C4-2B (cell line): ENCODE measurements around the gene NPTX2.

Source experiments
- CTCF ChIP-seq: fragments of 450-650 bp; conservative IDR thresholded peaks from 2 replicates; pipeline ENCODE4 v1.5.1; 2017; ENCODE audit warnings: mild to moderate bottlenecking
- ZFX ChIP-seq: fragments of 450-650 bp; IDR thresholded peaks from 2 replicates; pipeline ENCODE4 v1.6.1; 2017

GRCh38 chr7:98594787-98595186 is 22.3 kb upstream of the NPTX2 start:
- TF ChIP-seq CTCF (no peak), ZFX (no peak)
